GM13976 (cell line): ENCODE results near the gene CARS2.
A peak's percentile ranks its signal among the peaks of the same experiment; 100 is the strongest.
"Not testable (repeated sequence)": the region's sequence is repeated elsewhere in the genome, so short reads cannot be mapped to it uniquely, and the experiment has no call there.

Source experiments
- DNase-seq: peaks from one replicate; pipeline ENCODE4 v3.0.0; 2012; ENCODE audit warnings: low spot score
- in situ Hi-C: fragments of 300-500 bp; cut with MboI; formaldehyde crosslinking; loops from one replicate; pipeline ENCODE4 v1.12.0; 2022; ENCODE audit warnings: low sequenced_read_pairs, mixed read lengths, inconsistent platforms; ENCODE audit not compliant: unreplicated experiment
- TF ChIP-seq, protein P1 (sequence below): IDR thresholded peaks from 2 replicates; pipeline ENCODE4 v1.5.1; 2012; ENCODE audit warnings: borderline replicate concordance, mild to moderate bottlenecking; ENCODE audit not compliant: insufficient read depth; ENCODE audit errors: extremely low read depth, missing control alignments, control extremely low read depth

Gene CARS2

DNA sequence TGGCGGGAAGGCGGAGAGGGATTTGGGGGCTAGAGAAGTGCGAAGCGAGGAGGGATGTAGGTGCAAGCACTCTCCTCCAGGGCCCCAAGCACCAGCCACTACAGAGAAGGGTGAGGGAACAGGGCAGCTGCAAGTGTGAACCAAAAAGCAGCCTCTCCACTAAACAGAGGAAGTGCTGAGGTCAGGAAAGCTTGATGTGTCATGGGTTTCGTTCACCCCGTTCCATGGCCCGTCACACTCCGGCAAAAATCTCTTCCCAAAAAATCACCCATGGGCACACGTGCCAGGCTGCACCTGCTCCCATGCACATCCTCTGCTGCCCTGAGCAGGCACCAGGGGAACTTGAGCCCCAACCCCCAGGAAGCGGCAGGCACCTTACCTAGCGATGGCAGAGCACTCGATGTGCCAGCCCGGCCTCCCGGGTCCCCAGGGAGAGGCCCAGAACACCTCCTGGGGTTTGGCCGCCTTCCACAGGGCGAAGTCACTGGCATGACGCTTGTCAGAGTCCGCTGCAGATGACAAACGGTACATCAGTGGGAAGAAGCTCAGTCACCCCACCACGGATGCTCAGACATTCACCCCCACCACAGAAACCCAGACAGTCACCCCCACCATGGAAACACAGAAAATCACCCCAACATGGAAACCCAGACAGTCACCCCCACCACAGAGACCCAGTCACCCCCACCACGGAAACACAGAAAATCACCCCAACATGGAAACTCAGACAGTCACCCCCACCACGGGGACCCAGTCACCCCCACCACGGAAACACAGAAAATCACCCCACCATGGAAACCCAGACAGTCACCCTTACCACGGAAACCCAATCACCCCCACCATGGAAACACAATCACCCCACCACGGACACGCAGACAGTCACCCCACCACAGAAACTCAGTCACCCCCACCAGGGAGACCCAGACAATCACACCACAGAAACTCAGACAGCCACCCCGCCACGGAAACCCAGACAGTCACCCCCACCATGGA, 29.0 kb downstream of the CARS2 start:
- in situ Hi-C loops = no loop called here
- peak; percentile 81 for DNase-seq
- TF ChIP-seq, protein P1, sequence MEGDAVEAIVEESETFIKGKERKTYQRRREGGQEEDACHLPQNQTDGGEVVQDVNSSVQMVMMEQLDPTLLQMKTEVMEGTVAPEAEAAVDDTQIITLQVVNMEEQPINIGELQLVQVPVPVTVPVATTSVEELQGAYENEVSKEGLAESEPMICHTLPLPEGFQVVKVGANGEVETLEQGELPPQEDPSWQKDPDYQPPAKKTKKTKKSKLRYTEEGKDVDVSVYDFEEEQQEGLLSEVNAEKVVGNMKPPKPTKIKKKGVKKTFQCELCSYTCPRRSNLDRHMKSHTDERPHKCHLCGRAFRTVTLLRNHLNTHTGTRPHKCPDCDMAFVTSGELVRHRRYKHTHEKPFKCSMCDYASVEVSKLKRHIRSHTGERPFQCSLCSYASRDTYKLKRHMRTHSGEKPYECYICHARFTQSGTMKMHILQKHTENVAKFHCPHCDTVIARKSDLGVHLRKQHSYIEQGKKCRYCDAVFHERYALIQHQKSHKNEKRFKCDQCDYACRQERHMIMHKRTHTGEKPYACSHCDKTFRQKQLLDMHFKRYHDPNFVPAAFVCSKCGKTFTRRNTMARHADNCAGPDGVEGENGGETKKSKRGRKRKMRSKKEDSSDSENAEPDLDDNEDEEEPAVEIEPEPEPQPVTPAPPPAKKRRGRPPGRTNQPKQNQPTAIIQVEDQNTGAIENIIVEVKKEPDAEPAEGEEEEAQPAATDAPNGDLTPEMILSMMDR = no peak

DNA sequence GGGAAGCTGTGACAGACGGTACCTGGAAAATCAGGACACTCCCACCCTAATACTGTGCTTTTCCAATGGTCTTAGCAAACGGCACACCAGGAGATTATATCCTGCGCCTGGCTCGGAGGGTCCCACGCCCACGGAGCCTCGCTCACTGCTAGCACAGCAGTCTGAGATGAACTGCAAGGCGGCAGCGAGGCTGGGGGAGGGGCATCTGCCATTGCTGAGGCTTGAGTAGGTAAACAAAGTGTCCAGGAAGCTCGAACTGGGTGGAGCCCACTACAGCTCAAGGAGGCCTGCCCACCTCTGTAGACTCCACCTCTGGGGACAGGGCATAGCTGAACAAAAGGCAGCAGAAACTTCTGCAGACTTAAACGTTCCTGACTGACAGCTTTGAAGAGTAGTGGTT, 36.1 kb downstream of the CARS2 start:
- in situ Hi-C loops, DNase-seq: not testable (repeated sequence)

DNA sequence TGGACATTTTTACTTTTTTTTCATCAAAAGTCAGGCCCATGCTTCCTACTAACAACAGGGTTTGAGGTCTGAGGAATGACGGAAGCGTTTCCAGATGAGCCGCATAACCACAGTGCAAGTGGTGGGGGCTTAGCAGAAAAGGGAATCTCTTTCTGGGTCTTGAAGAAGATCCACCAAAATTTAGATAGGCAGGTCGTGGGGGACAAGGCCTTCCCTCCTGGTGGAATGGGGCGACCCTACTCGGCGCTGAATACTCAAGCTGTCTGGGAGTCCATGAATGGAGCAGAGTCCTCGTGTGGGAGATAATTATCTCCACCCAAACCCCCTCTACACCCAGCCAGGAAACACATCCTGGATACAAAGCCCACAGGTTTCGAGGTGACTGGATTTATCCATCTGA, 36.9 kb downstream of the CARS2 start:
- in situ Hi-C loops = no loop called here
- TF ChIP-seq, protein P1 = no peak
- no peak for DNase-seq

DNA sequence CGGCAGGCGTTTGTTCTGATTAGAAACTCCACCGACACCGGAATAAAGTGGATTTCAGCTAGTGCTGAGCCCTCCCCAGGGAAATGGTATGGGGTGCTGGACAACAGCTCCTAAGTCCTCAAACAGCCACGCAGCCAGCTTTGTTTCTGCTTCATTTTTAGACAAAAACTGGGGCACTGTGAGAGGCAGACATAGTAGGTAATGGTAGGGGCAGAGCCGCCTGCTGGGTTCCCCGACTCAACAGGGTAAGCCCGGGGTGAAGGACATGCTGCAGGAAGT, 39.7 kb downstream of the CARS2 start:
- TF ChIP-seq, protein P1 = no peak
- in situ Hi-C loops = no loop called here

DNA sequence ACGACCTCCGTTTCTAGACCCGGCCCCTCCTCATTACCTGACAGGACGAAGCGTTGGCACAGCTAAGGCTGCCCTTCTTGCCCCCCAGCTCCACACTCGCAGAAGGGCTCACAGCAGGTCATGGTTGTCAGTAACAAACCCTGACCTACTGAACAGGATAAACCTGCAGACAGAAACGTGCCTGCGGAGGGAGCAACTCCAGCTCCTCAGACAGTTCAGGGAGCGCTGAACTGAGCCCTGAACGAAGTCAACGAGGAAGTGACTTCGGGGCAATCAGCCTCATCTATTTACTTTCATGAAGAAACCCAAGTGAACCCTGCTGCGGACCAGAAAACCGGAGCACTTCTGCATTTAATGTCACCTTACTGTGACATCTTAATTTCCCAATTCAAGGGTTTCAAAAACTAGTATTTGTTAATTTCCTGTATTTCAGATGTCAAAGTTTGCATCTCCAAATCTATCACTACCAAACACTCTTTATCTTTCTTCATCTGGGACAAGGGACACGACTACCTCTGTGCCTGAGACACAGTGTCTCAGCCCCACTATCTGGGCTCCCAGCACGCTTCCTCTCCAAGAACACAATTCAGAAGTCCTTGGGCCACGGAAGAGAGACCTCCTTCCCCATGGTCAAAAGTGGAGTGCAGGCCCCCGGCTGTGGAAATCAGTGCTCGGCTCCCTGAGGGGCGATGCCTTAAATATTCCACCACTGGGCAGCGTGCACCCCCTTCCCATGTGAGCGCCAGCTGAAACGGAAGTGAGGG, 40.2 kb downstream of the CARS2 start:
- in situ Hi-C loops = no loop called here
- TF ChIP-seq, protein P1 = no peak
- DNase-seq = no peak

More for the DNA sequence above, 39.7 kb downstream of the CARS2 start:
- no peak for DNase-seq

DNA sequence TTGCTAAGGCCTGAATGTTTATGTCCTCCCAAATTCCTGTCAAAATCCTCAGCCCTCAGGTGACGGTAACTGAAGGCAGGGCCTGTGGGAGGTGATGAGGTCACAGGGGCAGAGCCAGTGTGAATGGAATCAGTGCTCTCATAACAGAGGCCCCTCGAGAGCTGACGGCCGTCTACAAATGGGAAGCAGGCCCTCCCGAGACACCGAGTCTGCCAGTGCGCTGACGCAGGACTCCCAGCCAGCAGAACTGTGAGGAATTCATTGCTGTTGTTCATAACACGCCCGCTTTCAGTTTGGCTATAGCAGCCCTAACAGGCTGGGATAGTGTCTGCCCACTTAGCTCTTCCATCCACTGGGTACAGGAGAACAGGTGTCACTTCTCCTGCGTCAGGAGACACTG, 41.2 kb downstream of the CARS2 start:
- no peak for DNase-seq
- TF ChIP-seq, protein P1 = no peak
- in situ Hi-C loops = no loop called here

DNA sequence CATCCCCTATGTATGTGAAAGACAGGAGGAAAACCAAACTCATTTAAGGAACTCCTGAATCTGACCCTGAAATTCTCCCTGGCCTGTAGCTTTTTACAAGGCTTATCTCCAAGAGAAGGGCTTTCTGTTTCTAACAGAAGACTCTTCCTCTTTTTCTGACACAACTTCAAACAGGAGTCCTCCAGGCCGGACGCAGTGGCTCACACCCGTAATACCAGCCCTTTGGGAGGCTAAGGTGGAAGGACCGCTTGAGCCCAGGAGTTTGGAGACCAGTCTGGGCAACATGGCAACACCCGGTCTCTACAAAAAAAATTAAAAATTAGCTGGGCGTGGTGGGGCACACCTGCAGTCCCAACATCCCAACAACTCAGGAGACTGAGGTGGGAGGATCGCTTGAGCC, 41.9 kb downstream of the CARS2 start:
- in situ Hi-C loops = no loop called here
- no peak for DNase-seq
- TF ChIP-seq, protein P1 = no peak
